HG03066 (cell line): ENCODE results near the gene MMP20.
A peak's percentile ranks its signal among the peaks of the same experiment; 100 is the strongest.

ENCODE experiments used
- ATAC-seq: cut with Tn5 transposase; IDR thresholded peaks from one replicate; pipeline ENCODE4 v1.9.1; 2021; ENCODE audit warnings: low read depth; ENCODE audit not compliant: unreplicated experiment

Gene MMP20

DNA sequence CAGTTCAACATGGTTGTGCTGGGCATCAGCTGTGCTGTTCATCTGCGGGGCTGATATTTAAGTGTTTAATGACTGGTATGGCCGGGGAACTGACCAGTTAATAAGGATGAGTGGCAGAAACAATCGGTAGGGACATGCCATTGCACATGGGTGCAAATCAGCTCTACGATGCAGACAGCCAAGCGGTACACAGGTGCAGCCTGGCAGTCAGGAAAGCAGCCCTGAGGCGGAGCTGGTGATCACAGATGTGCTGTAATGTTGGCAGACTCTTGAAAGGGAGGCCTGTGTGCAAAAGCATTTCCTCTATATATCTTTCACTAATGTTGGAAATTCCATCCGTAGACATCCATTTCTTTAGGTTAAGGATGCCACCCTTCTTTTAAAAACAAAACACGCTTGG, 1.1 kb downstream of the MMP20 start:
- ATAC-seq = no peak

DNA sequence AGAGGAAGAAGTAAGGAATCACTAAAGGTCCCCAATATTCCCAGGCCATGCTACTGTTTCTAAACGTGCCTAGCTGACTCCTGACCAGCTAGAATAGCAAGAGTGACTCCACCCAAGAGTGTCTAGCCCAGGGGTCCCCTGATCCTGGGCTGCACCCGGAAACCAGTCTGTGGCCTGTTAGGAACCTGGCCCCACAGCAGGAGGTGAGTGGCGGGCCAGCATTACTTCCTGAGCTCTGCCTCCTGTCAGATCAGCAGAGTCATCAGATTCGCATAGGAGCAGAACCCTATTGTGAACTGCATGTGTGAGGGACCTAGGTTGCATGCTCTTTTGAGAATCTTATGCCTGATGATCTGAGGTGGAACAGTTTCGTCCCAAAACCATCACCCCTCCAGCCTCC, 2.0 kb downstream of the MMP20 start:
- no peak for ATAC-seq

GRCh38 chr11:102622258-102622657, 2.9 kb downstream of the MMP20 start:
- ATAC-seq = no peak

GRCh38 chr11:102620818-102621561, 4.1 kb downstream of the MMP20 start:
- ATAC-seq = no peak

DNA sequence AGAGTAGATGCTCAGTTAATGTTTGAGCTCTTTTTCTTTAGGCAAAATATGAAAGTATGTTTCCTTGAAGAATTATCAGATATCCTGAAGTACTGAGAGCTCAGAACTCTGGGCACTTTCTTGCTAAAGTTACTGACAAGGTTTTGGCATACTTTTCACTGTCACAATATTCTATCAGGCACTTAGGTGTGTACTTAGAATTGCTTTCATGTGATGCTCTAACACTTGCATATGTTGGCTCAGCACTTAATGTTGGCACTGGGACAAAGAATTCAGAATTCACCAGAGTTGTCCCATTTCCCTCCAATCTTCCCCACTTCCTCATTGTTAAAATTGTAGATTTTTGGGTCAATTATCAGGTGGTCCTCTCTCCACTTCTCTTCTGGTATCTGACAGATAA, 5.0 kb downstream of the MMP20 start:
- no peak for ATAC-seq

DNA sequence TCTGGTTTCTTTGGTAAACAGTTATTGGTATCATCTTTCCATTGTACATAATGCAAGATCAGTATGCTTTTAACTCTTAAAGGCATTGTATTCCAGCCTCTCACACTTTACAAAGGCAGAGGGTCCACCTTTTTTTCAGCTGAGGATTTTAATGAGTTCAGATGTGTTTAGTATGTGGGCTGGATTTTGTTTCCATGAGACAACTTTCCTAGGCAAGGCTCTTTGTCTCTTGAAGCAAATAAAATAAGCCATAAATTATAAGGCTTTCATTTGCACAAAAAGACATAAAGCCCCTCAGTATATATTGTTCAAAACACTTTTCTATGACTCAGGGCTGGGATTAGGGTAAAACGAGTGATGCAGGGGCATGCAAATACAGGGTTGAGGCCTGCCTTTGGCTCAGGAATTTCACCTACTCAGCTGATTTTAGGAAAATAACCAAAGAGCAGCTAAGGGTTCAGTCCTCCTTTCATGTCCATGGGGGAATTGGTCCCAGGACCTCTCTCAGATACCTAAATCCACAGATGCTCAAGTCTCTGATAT, 7.6 kb downstream of the MMP20 start:
- ATAC-seq = no peak

- ATAC-seq = no peak
These were observed 9.2 kb downstream of the MMP20 start for GRCh38 chr11:102615894-102616432.

DNA sequence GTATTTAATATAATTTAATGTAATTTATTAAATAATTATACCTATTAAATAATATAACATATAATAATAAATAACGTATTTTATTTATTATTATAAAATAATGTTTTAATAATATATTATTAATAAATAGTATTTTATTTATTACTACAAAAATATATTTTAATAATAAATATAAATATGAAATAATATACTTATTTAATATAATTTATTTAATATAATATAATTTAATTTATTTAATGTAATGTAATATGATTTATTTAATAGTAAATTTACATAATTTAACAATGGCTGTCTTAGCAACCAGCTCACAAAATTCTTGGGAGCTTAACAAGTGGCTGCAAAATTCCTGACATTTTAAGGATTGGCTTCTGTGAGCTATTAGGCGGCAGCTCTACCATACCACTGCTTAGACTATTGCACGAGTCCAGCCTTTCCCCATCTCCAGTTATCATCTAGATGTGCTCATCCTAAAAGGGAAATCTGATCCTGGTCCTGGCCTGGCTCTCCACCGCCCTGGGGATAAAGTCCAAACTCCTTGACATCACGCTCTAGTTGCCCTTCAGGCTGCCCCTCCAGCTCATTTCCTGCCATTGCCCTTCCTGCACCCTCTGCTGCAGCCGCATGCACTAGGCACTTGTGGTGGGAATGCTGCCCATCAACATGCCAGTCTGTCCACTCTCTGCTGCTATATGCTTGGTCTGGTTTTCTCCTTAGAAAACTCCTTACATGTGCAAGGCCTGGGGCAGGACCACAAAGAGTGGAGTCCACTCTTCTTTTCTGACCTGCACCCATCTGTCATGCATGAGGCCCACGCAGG, 9.8 kb downstream of the MMP20 start:
- no peak for ATAC-seq

- no peak for ATAC-seq
These were observed 10.6 kb downstream of the MMP20 start for GRCh38 chr11:102614485-102614884.

DNA sequence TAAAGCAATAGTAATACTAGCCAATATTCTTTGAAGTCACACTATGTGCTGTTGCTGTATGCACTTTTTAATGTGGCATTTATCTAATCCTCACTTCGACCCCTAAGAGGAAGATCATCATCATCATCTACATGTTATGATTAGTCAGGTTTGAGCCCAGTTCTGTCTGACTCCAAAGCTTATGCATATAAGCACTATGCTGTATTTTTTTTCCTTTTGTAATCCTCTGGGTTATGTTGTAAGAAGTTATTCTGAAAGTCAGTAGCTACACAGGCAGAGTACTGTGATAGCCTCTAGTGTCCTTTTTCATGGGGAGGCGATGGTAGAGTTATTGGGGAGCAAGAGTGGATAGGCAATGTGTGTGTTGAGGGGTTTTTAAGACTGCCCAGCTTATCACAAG, 11.1 kb downstream of the MMP20 start:
- no peak for ATAC-seq

DNA sequence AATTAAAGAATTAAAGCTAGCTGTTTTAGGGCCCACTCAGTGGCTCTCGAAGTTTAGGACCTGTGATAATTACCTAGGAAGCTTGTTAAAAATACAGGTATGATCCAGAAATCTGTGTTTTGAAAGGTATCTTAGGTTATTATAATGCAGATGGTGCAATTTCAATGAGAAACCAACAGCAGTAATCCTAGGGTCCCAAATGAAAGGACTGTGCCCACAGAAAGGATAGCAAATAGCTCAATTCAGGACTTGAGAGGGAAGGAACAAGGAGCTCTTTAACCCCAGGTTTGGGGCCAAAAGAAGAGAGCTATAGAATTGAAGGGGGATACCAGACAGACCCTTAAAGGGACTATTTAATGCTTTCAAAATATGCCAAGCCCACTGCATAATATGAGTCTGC, 11.7 kb downstream of the MMP20 start:
- ATAC-seq = no peak

- peak; percentile 32 for ATAC-seq
These were observed 13.8 kb downstream of the MMP20 start for GRCh38 chr11:102611291-102611690.

- peak; percentile 42 for ATAC-seq
These were observed 14.9 kb downstream of the MMP20 start for GRCh38 chr11:102610200-102610599.

DNA sequence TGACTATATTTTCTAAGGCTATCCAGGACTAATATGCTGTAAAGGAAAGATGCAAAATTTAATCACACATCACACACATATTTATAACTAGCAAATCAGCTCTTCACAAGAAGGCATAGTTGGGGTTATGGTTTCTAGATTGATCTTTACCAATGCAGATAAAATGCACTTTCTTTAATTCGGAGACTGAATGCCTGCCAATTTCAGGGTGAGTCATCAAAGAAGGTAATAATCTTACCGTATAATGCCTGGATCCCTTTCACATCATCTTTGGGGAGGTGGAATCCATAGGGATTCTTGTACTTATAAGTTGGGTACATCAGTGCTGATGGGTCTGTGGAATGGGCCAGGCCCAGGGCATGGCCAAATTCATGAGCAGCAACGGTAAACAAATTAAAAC, 16.4 kb downstream of the MMP20 start:
- no peak for ATAC-seq

DNA sequence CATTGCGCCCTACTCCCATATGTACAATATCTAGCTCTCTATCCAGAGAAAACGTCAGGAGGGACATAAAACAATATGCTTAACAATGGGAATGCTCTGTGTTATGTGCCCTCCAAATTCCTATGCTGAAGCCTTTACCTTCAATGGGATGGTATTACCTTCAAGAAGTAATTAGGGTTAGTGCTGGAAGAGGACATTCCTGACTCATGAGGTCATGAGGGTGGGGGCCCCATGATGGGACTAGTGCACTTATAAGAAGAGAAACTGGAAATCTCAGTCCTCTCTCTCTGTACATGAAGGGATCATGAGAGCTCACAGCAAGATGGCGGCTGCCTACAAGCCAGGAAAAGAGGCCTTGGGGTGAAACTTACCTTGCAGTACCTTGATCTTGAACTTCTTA, 20.3 kb downstream of the MMP20 start:
- no peak for ATAC-seq

GRCh38 chr11:102604011-102604410, 21.1 kb downstream of the MMP20 start:
- no peak for ATAC-seq

- no peak for ATAC-seq
These were observed 21.6 kb downstream of the MMP20 start for GRCh38 chr11:102603576-102603975.

GRCh38 chr11:102603091-102603490, 22.0 kb downstream of the MMP20 start:
- no peak for ATAC-seq

- ATAC-seq = no peak
These were observed 24.5 kb downstream of the MMP20 start for GRCh38 chr11:102600666-102601065.

- peak; percentile 85 for ATAC-seq
These were observed 25.4 kb downstream of the MMP20 start for GRCh38 chr11:102599642-102600261.

DNA sequence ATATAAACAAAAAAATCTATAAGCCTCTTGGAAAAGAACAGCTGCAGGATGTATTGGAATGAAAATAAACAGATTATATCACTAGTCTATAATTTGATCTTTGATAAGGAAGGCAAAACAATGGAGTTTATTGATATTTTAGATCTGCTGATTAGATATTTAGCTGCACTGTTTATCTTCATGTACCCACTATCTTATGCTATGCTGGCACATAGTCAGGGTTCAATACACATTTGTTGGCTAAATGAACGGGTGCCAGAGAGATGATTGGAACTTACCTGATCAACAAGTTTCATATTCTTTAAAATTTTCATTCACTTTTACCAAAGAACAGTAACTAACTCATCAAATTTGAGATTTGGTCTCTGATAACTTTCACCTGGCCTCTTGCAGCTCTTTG, 26.9 kb downstream of the MMP20 start:
- no peak for ATAC-seq
